Measurements from ENCODE around the gene NPIPB9. TPM values are rescaled to one million over a fixed set of nuclear protein-coding genes. Genes with fewer than 3 reads are reported as not detected.

NPIPB9 gene
- total and polyA plus RNA-seq, 2 of the 8 experiments (the other 6 are each of a cell fraction or from before 2014, with no cell fraction given) = 0.41 to 2.4 TPM

- H3K79me2 ChIP-seq (ENCODE audit: control insufficient read depth in 1 of 2, insufficient read depth in 2 of 2, low read length in 2 of 2) = peaks cover 4 to 7% of the 10 kb centered on the region in 2 experiments
- no peak overlapping the region for H3K14ac ChIP-seq (ENCODE audit: insufficient read length)
- WGBS, 2 experiments (ENCODE audit: extremely low coverage in 1 of 2, insufficient coverage in 1 of 2, insufficient read length in 1 of 2, insufficient replicate concordance in 2 of 2, low coverage in 1 of 2, low lambda C conversion rate in 2 of 2, missing lambda C conversion rate in 1 of 2) = 85% methylated on average over 5 of the region's 5 CpGs; no CpG with 5 or more reads in 1 of the 2 experiments
- H2BK15ac ChIP-seq (ENCODE audit: low read length) = no peak overlapping the region
- no peaks in the 10 kb centered on the region for H3K79me1 ChIP-seq (ENCODE audit: low read depth, low read length)
- no peak overlapping the region for H3K27ac ChIP-seq (ENCODE audit: low read depth, low read length)
- peaks cover 0 to 2% of the 10 kb centered on the region in 2 experiments for H4K20me1 ChIP-seq (replicated peaks in 1 of 2; ENCODE audit: control insufficient read depth in 1 of 2, insufficient read depth in 2 of 2, low read length in 2 of 2)
- POLR2A ChIA-PET (ENCODE audit: partially characterized antibody) = interaction anchor here (4.5 to 23.3 kb wide), 2 partner anchors 20 to 44 kb away, joined by 49 to 756 read pairs; partner anchors contain the start of genes SH2B1 and TUFM
- H2AFZ ChIP-seq (ENCODE audit: low read length) = no peak overlapping the region
- no peak overlapping the region for H2BK12ac ChIP-seq (ENCODE audit: low read depth, low read length)
- H3K56ac ChIP-seq (replicated peaks; ENCODE audit: insufficient read length, low read depth, low read length) = no peak overlapping the region
- no peak for FAIRE-seq
- no peak overlapping the region for H2BK5ac ChIP-seq (ENCODE audit: low read depth, low read length)
- H3K18ac ChIP-seq (ENCODE audit: extremely low read depth, low read length) = no peak overlapping the region
- H3K23me2 ChIP-seq (ENCODE audit: low read depth, low read length) = peaks cover 12% of the 10 kb centered on the region
- H3K27me3 ChIP-seq (replicated peaks in 1 of 4; ENCODE audit: control insufficient read depth in 3 of 4, extremely low read depth in 1 of 4, insufficient read depth in 3 of 4, low read length in 3 of 4) = no peaks in the 10 kb centered on the region
- H4K91ac ChIP-seq (replicated peaks; ENCODE audit: insufficient read length, low read length) = no peak overlapping the region
- no peak overlapping the region for H2BK20ac ChIP-seq (ENCODE audit: low read length)
- no peak overlapping the region for H3K4ac ChIP-seq (replicated peaks; ENCODE audit: insufficient read length, low read depth, low read length)
- no peak overlapping the region for H3K4me2 ChIP-seq (ENCODE audit: insufficient read depth in 1 of 2, low read depth in 2 of 2, low read length in 2 of 2)
- H3K9ac ChIP-seq (replicated peaks in 1 of 4; ENCODE audit: extremely low read depth in 1 of 4, low read depth in 3 of 4, low read length in 3 of 4) = no peak overlapping the region
- no peaks in the 10 kb centered on the region for H3K9me3 ChIP-seq (ENCODE audit: insufficient read depth in 2 of 2, low read depth in 1 of 2, low read length in 1 of 2)
- no peak for DNase-seq (ENCODE audit: low read depth in 1 of 2, low spot score in 2 of 2)
- no peak overlapping the region for H3K4me3 ChIP-seq (ENCODE audit: extremely low read depth in 1 of 4, insufficient read depth in 2 of 4, low read depth in 3 of 4, low read length in 4 of 4)
- CTCF ChIA-PET (ENCODE audit: partially characterized antibody) = no interaction called here
- no peak overlapping the region for H3K23ac ChIP-seq (ENCODE audit: insufficient read length)
- H2AK5ac ChIP-seq (ENCODE audit: low read depth, low read length) = 0 out of 2 replicates have a peak overlapping the region, but pooled peaks have one; percentile 75
- no peak overlapping the region for H4K8ac ChIP-seq (ENCODE audit: extremely low read depth, insufficient read depth, low read length)
- no peaks in the 10 kb centered on the region for H3K36me3 ChIP-seq (ENCODE audit: control insufficient read depth in 2 of 4, insufficient read depth in 4 of 4, low read length in 3 of 4)
- no peaks in the 10 kb centered on the region; a peak in 2 of 7 replicates for H3K4me1 ChIP-seq (replicated peaks in 1 of 4; ENCODE audit: control insufficient read depth in 3 of 4, insufficient read depth in 4 of 4, low read length in 3 of 4)
- H2BK120ac ChIP-seq (replicated peaks; ENCODE audit: low read depth, low read length) = no peak overlapping the region
- no peak overlapping the region for H4K5ac ChIP-seq (ENCODE audit: insufficient read length, low read depth, low read length)
- TF ChIP-seq POLR2A (IDR thresholded peaks at IDR 0.05; ENCODE audit: control extremely low read depth in 1 of 2, low read depth in 2 of 2, low read length in 2 of 2) (no peak), TBP (IDR thresholded peaks at IDR 0.05; ENCODE audit: low read depth, low read length) (no peak), SAP30 (IDR thresholded peaks at IDR 0.05; ENCODE audit: insufficient read depth, insufficient replicate concordance, low read length) (no peak), RAD21 (IDR thresholded peaks at IDR 0.05 in 1 of 2, conservative IDR thresholded peaks at IDR 0.05 in 1 of 2; ENCODE audit: low read depth in 2 of 2, low read length in 2 of 2) (no peak), CTBP2 (IDR thresholded peaks at IDR 0.05; ENCODE audit: borderline replicate concordance, insufficient read depth, insufficient read length, low read length) (no peak), ASH2L (IDR thresholded peaks at IDR 0.05; ENCODE audit: low read length) (no peak), POU5F1 (IDR thresholded peaks at IDR 0.05; ENCODE audit: low read depth, low read length) (no peak), CTCF (IDR thresholded peaks at IDR 0.05; ENCODE audit: control extremely low read depth in 1 of 3, insufficient read depth in 1 of 3, low read depth in 1 of 3, low read length in 3 of 3) (no peak), SIX5 (IDR thresholded peaks at IDR 0.05; ENCODE audit: low read depth, low read length) (no peak), SUZ12 (IDR thresholded peaks at IDR 0.05; ENCODE audit: low read length) (no peak), FOSL1 (IDR thresholded peaks at IDR 0.05; ENCODE audit: insufficient read depth, low read depth, low read length) (no peak), SP2 (IDR thresholded peaks at IDR 0.05; ENCODE audit: low read length) (no peak)
These were observed 68.4 kb downstream of the NPIPB9 start for GRCh38 chr16:28820016-28820415.
